H1 (cell line): ENCODE measurements around the gene REC8. TPM values are rescaled to one million over a fixed set of nuclear protein-coding genes. Genes with fewer than 3 reads are reported as not detected.

Experiments used
- GABPA ChIP-seq: IDR thresholded peaks from 2 replicates; pipeline ENCODE4 v1.6.1; 2011; ENCODE audit warnings: mild to moderate bottlenecking, low read length, moderate library complexity, borderline replicate concordance; ENCODE audit not compliant: insufficient read depth
- SP1 ChIP-seq: IDR thresholded peaks from 2 replicates; pipeline ENCODE4 v1.6.1; 2011; ENCODE audit warnings: low read depth, low read length
- TBP ChIP-seq: IDR thresholded peaks from 2 replicates; pipeline ENCODE4 v1.6.1; 2011; ENCODE audit warnings: low read depth, low read length, improper control_type of control experiment
- polyA plus RNA-seq, 7 experiments: library from polyadenylated mRNA; depleted of rRNA in 3 of 7; stranded (reverse) in 5 of 7; unstranded in 2 of 7; fragments of >200 nt in 5 of 7; fragments of 200-250 nt in 2 of 7; gene quantifications; 1 replicate in 5 of 7; 2 replicates in 1 of 7; 4 replicates in 1 of 7; pipeline versions ENCODE4 v1.2.1 to v1.2.3, GENCODE V29; 2011 to 2013; ENCODE audit warnings: missing spikeins in 2 of 7, mixed read lengths in 2 of 7
- total RNA-seq: library from RNA; stranded (reverse); fragmentation: NEBNext Ultra II Directional; extraction: Animal tissue kit (Norgen Biotek cat#: 25700); gene quantifications from 2 replicates; pipeline ENCODE4 v1.2.1, GENCODE V29; 2021

REC8 gene
- total and polyA plus RNA-seq, 2 of the 8 experiments (the other 6 are each of a cell fraction or from before 2014, with no cell fraction given): 9.8 to 28.5 TPM

- TF ChIP-seq TBP (peak; percentile 81), SP1 (no peak; the same call in 1 of the 2 replicates), GABPA (no peak)
Observed at GRCh38 chr14:24135834-24136683, 35.8 kb upstream of the REC8 start, which contains the start of gene PSME1 (continued).
